Measurements from ENCODE around the gene FMNL2. TPM values are rescaled to one million over a fixed set of nuclear protein-coding genes. Genes with fewer than 3 reads are reported as not detected.

The FMNL2 gene
- total RNA-seq, 1 experiment from 2014 or later = 33.6 TPM

DNA sequence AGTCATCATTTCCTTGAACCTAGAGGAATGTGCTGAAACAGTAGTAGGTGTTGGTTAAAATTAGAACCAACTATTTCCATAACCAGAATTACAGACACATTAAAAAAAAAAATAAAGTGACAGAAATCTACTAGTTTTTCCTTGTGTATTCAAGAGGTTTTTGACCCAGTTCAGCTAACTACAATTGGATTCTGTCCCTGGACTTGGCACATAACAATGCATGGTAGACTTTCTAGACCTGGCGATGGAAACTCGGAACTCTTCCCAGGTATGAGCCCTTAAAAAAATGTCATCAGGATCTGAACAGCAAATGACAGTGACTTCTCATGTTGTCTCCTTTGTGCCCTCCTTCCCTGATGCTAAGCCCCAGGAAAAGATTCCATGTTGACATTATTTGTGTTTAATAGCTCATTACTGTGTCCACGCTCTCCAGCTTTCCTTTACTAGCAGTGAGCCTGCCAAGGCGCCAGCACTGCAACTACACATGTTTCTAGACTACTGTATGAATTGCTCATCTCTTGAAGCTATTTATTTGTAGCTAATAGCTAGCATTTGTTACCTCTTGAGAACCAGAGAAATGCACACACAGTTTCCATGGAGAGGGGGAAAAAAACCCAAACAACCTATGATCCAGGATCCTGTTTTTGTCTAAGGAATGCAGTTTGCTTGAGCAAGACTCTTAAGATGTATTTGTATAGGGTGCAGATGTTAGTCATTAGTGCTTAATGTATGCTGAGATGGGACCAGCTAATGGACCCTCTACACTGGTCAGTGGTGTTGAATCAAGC is 148.5 kb downstream of the FMNL2 start:
- no peaks in the 10 kb centered on the region for H3K9me3 ChIP-seq (ENCODE audit: control insufficient read depth, insufficient read depth, low read depth, low read length)
- no peaks in the 10 kb centered on the region for H3K36me3 ChIP-seq (ENCODE audit: control insufficient read depth, insufficient read depth, low read length)
- H3K27me3 ChIP-seq (ENCODE audit: control insufficient read depth, insufficient read depth, low read length) = no peaks in the 10 kb centered on the region
- H3K4me1 ChIP-seq (ENCODE audit: control insufficient read depth, insufficient read depth, low read length) = peaks cover 35% of the 10 kb centered on the region
- POLR2A ChIA-PET = no interaction called here
- H3K27ac ChIP-seq (ENCODE audit: low read length) = no peak overlapping the region; the same call in 1 of the 2 replicates
- CTCF ChIA-PET = no interaction called here
- no peak overlapping the region for H3K4me3 ChIP-seq (ENCODE audit: low read depth in 2 of 2, low read length in 2 of 2)
- in situ Hi-C loops (cut with HindIII; ENCODE audit: low pct_unique_long_range_greater_than_20kb, low sequenced_read_pairs) (no loop called here), intact Hi-C loops (cut with micrococcal nuclease; ENCODE audit: unreplicated experiment) (no loop called here)
- no peak for DNase-seq (ENCODE audit: low read depth, low spot score)
- no TSS peak for BruUV-seq (replicated peaks)
- no peak for ATAC-seq
- TF ChIP-seq TCF7L2 (IDR thresholded peaks at IDR 0.05; ENCODE audit: low read depth, low read length) (no peak), SIN3A (IDR thresholded peaks at IDR 0.05; ENCODE audit: borderline replicate concordance, insufficient read depth, low read depth, low read length) (no peak), POLR2AphosphoS5 (IDR thresholded peaks at IDR 0.05; ENCODE audit: low read depth, low read length) (no peak)
- TF ChIP-seq, protein P1, sequence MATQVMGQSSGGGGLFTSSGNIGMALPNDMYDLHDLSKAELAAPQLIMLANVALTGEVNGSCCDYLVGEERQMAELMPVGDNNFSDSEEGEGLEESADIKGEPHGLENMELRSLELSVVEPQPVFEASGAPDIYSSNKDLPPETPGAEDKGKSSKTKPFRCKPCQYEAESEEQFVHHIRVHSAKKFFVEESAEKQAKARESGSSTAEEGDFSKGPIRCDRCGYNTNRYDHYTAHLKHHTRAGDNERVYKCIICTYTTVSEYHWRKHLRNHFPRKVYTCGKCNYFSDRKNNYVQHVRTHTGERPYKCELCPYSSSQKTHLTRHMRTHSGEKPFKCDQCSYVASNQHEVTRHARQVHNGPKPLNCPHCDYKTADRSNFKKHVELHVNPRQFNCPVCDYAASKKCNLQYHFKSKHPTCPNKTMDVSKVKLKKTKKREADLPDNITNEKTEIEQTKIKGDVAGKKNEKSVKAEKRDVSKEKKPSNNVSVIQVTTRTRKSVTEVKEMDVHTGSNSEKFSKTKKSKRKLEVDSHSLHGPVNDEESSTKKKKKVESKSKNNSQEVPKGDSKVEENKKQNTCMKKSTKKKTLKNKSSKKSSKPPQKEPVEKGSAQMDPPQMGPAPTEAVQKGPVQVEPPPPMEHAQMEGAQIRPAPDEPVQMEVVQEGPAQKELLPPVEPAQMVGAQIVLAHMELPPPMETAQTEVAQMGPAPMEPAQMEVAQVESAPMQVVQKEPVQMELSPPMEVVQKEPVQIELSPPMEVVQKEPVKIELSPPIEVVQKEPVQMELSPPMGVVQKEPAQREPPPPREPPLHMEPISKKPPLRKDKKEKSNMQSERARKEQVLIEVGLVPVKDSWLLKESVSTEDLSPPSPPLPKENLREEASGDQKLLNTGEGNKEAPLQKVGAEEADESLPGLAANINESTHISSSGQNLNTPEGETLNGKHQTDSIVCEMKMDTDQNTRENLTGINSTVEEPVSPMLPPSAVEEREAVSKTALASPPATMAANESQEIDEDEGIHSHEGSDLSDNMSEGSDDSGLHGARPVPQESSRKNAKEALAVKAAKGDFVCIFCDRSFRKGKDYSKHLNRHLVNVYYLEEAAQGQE (IDR thresholded peaks at IDR 0.05; ENCODE audit: insufficient read depth in 1 of 2, low read depth in 2 of 2, low read length in 1 of 2) = no peak
- TF ChIP-seq, protein P2, sequence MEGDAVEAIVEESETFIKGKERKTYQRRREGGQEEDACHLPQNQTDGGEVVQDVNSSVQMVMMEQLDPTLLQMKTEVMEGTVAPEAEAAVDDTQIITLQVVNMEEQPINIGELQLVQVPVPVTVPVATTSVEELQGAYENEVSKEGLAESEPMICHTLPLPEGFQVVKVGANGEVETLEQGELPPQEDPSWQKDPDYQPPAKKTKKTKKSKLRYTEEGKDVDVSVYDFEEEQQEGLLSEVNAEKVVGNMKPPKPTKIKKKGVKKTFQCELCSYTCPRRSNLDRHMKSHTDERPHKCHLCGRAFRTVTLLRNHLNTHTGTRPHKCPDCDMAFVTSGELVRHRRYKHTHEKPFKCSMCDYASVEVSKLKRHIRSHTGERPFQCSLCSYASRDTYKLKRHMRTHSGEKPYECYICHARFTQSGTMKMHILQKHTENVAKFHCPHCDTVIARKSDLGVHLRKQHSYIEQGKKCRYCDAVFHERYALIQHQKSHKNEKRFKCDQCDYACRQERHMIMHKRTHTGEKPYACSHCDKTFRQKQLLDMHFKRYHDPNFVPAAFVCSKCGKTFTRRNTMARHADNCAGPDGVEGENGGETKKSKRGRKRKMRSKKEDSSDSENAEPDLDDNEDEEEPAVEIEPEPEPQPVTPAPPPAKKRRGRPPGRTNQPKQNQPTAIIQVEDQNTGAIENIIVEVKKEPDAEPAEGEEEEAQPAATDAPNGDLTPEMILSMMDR (IDR thresholded peaks at IDR 0.05) = no peak

DNA sequence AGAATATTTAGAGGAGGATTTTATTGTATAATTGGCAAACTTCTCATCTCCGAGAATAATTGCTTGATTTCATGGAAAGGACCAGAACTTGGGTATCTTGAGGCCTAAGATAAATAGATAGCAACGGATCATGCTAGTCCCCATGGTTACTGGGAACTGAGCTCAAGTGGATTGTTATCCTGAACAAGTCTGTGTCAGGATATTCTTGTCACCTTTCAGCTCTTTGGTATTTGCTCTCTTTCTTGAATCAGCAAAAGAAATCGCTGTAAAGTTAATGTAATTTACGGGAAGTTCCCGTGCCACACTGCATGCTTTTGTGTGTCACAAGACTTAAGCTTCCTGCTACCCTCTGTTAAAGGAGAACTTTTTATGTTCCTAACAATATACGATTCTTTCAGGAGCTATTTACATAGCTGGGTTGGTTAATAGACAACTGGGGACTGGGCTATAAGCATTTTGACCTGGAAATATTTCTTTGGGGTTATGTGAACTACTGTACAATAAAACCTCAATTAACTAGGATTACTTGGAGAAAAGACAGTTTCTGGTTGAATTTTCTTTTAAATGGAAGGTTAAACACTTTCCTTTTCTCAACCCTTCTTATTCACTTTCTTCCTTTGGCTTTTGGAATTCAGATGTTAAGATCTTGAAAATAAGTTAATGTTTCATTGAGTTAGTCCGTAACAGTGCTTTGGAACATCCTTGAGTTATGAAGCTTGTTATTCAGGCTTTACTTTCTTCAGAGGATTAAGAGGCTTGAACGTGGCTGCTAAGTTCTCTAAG is 151.2 kb downstream of the FMNL2 start:
- in situ Hi-C loops (cut with HindIII; ENCODE audit: low pct_unique_long_range_greater_than_20kb, low sequenced_read_pairs) = no loop called here
- CTCF ChIA-PET = no interaction called here
- intact Hi-C loops (cut with micrococcal nuclease; ENCODE audit: unreplicated experiment) = no loop called here
- POLR2A ChIA-PET = no interaction called here
- DNase-seq (ENCODE audit: low read depth, low spot score) (no peak), ATAC-seq (no peak)
- Histone ChIP-seq H3K4me1 (ENCODE audit: control insufficient read depth, insufficient read depth, low read length) (peaks cover 50% of the 10 kb centered on the region), H3K36me3 (ENCODE audit: control insufficient read depth, insufficient read depth, low read length) (no peaks in the 10 kb centered on the region), H3K27ac (ENCODE audit: low read length) (peak overlapping the region; percentile 59), H3K9me3 (ENCODE audit: control insufficient read depth, insufficient read depth, low read depth, low read length) (no peaks in the 10 kb centered on the region), H3K4me3 (ENCODE audit: low read depth in 2 of 2, low read length in 2 of 2) (no peak overlapping the region), H3K27me3 (ENCODE audit: control insufficient read depth, insufficient read depth, low read length) (no peaks in the 10 kb centered on the region)
- TF ChIP-seq, protein P2 (IDR thresholded peaks at IDR 0.05) = no peak
- BruUV-seq (replicated peaks) = no TSS peak

Measured in Panc1 (cell line).